Germinal center (tissue), 1 donor: Measurements from ENCODE around the gene DTNBP1.
A peak's percentile ranks its signal among the peaks of the same experiment; 100 is the strongest.

Source experiments
- DNase-seq: peaks from one replicate; pipeline ENCODE4 v3.0.0; 2012; ENCODE audit warnings: mixed read lengths, low spot score

The DTNBP1 gene

GRCh38 chr6:15662326-15663129 is at the start of gene DTNBP1:
Gene DTNBP1 (minus strand): TSS chr6:15663028. CDS start chr6:15662869, 159 bp downstream.
- DNase-seq, result peak; percentile 94

GRCh38 chr6:15709651-15710269 is 46.9 kb upstream of the DTNBP1 start:
- no peak for DNase-seq

- no peak for DNase-seq
Measured at GRCh38 chr6:15708231-15708630, 45.4 kb upstream of the DTNBP1 start.

- no peak for DNase-seq
Measured at GRCh38 chr6:15705981-15706380, 43.2 kb upstream of the DTNBP1 start.

GRCh38 chr6:15698471-15698870 is 35.6 kb upstream of the DTNBP1 start:
- DNase-seq, result no peak

GRCh38 chr6:15697895-15698294 is 35.1 kb upstream of the DTNBP1 start:
- DNase-seq, result peak; percentile 20

GRCh38 chr6:15691250-15691869 is 28.5 kb upstream of the DTNBP1 start:
- DNase-seq, result peak; percentile 87

- no peak for DNase-seq
Measured at GRCh38 chr6:15690510-15690909, 27.7 kb upstream of the DTNBP1 start.

- DNase-seq, result no peak
Measured at GRCh38 chr6:15689586-15690482, 27.0 kb upstream of the DTNBP1 start.

- no peak for DNase-seq
Measured at GRCh38 chr6:15685619-15686018, 22.8 kb upstream of the DTNBP1 start.

- no peak for DNase-seq
Measured at GRCh38 chr6:15682965-15683822, 20.4 kb upstream of the DTNBP1 start.

GRCh38 chr6:15681946-15682345 is 19.1 kb upstream of the DTNBP1 start:
- DNase-seq, result no peak

GRCh38 chr6:15678514-15678913 is 15.7 kb upstream of the DTNBP1 start:
- no peak for DNase-seq

- no peak for DNase-seq
Measured at GRCh38 chr6:15677822-15678221, 15.0 kb upstream of the DTNBP1 start.

- no peak for DNase-seq
Measured at GRCh38 chr6:15675536-15676220, 12.8 kb upstream of the DTNBP1 start.

GRCh38 chr6:15674690-15675386 is 12.0 kb upstream of the DTNBP1 start:
- no peak for DNase-seq

GRCh38 chr6:15673666-15674065 is 10.8 kb upstream of the DTNBP1 start:
- no peak for DNase-seq

- DNase-seq, result no peak
Measured at GRCh38 chr6:15672818-15673217, 10.0 kb upstream of the DTNBP1 start.

- no peak for DNase-seq
Measured at GRCh38 chr6:15672291-15672690, 9.5 kb upstream of the DTNBP1 start.

- no peak for DNase-seq
Measured at GRCh38 chr6:15668918-15669317, 6.1 kb upstream of the DTNBP1 start.
